ENCODE data around the gene DIP2C. TPM values are rescaled to one million over a fixed set of nuclear protein-coding genes. Genes with fewer than 3 reads are reported as not detected.

The DIP2C gene
- total RNA-seq, 2 donors from 2014 or later = 9.6 to 11.9 TPM

GRCh38 chr10:234708-235406 is 454.6 kb downstream of the DIP2C start:
- ATAC-seq (no peak), DNase-seq (no peak)
- H3K9me3 ChIP-seq = no peaks in the 10 kb centered on the region
- no peak overlapping the region for H3K4me3 ChIP-seq
- H3K27me3 ChIP-seq = no peaks in the 10 kb centered on the region
- TF ChIP-seq CTCF (IDR thresholded peaks at IDR 0.05) (no peak), POLR2A (IDR thresholded peaks at IDR 0.05) (no peak)
- intact Hi-C loops (cut with DNase I) = no loop called here
- H3K4me1 ChIP-seq = no peaks in the 10 kb centered on the region
- H3K27ac ChIP-seq = no peak overlapping the region
- 77 to 81% methylated on average over 9 of the region's 9 CpGs for WGBS, 2 donors
- no peaks in the 10 kb centered on the region for H3K36me3 ChIP-seq (replicated peaks in 1 of 2; ENCODE audit: insufficient read depth in 1 of 2, low read depth in 2 of 2)

GRCh38 chr10:232878-233277 is 456.6 kb downstream of the DIP2C start:
- no peaks in the 10 kb centered on the region for H3K4me1 ChIP-seq
- ATAC-seq = no peak
- no peak for DNase-seq
- TF ChIP-seq POLR2A (IDR thresholded peaks at IDR 0.05) = no peak
- no peak for TF ChIP-seq CTCF (IDR thresholded peaks at IDR 0.05)
- no peak overlapping the region for H3K27ac ChIP-seq
- H3K4me3 ChIP-seq = no peak overlapping the region
- intact Hi-C loops (cut with DNase I) = no loop called here
- no peaks in the 10 kb centered on the region for H3K27me3 ChIP-seq
- 94 to 96% methylated on average over 11 of the region's 11 CpGs for WGBS, 2 donors
- no peaks in the 10 kb centered on the region for H3K36me3 ChIP-seq (replicated peaks in 1 of 2; ENCODE audit: insufficient read depth in 1 of 2, low read depth in 2 of 2)
- no peaks in the 10 kb centered on the region for H3K9me3 ChIP-seq

- no peaks in the 10 kb centered on the region for H3K9me3 ChIP-seq
- no peak overlapping the region for H3K4me3 ChIP-seq
- H3K27me3 ChIP-seq = no peaks in the 10 kb centered on the region
- no peaks in the 10 kb centered on the region for H3K36me3 ChIP-seq (replicated peaks in 1 of 2; ENCODE audit: insufficient read depth in 1 of 2, low read depth in 2 of 2)
- no peak overlapping the region for H3K27ac ChIP-seq
- 98% methylated on average over 3 of the region's 3 CpGs for whole genome bisulfite sequencing, 2 donors
- DNase-seq (no peak), ATAC-seq (no peak)
- H3K4me1 ChIP-seq = no peaks in the 10 kb centered on the region
- intact Hi-C loops (cut with DNase I) = no loop called here
- TF ChIP-seq POLR2A (IDR thresholded peaks at IDR 0.05) (no peak), CTCF (IDR thresholded peaks at IDR 0.05) (no peak)
Observed at GRCh38 chr10:232061-232460, 457.4 kb downstream of the DIP2C start.

- DNase-seq (no peak), ATAC-seq (no peak)
- WGBS, 2 donors = 75 to 78% methylated on average over 9 of the region's 9 CpGs
- intact Hi-C loops (cut with DNase I) = no loop called here
- peak in 6 of 7 experiments; percentile 29 to 43 (median 34) for TF ChIP-seq CTCF (IDR thresholded peaks at IDR 0.05)
- TF ChIP-seq POLR2A (IDR thresholded peaks at IDR 0.05) = no peak
- Histone ChIP-seq H3K4me3 (no peak overlapping the region), H3K9me3 (no peaks in the 10 kb centered on the region), H3K27me3 (no peaks in the 10 kb centered on the region), H3K27ac (no peak overlapping the region), H3K4me1 (no peaks in the 10 kb centered on the region), H3K36me3 (replicated peaks in 1 of 2; ENCODE audit: insufficient read depth in 1 of 2, low read depth in 2 of 2) (no peaks in the 10 kb centered on the region)
Observed at GRCh38 chr10:230758-231157, 458.7 kb downstream of the DIP2C start.

GRCh38 chr10:228366-228765 is 461.1 kb downstream of the DIP2C start:
- WGBS, 2 donors = 84 to 87% methylated on average over 6 of the region's 6 CpGs
- TF ChIP-seq POLR2A (IDR thresholded peaks at IDR 0.05) = no peak
- no peak for TF ChIP-seq CTCF (IDR thresholded peaks at IDR 0.05)
- intact Hi-C loops (cut with DNase I) = no loop called here

More at GRCh38 chr10:228366-228765, 461.1 kb downstream of the DIP2C start:
- Histone ChIP-seq H3K4me1 (no peaks in the 10 kb centered on the region), H3K4me3 (no peak overlapping the region), H3K9me3 (no peaks in the 10 kb centered on the region), H3K36me3 (replicated peaks in 1 of 2; ENCODE audit: insufficient read depth in 1 of 2, low read depth in 2 of 2) (no peaks in the 10 kb centered on the region), H3K27me3 (no peaks in the 10 kb centered on the region), H3K27ac (no peak overlapping the region)
- no peak for DNase-seq
- no peak for ATAC-seq
